Cerebellar nuclear complex (tissue), 1 donor: ENCODE results near the gene CTDNEP1.

Experiments
- DNase-seq, 2 experiments: peaks; one replicate each; lab custom pipeline; 2025; lab: John Stamatoyannopoulos, UW

Gene CTDNEP1

GRCh38 chr17:7228920-7229319, 22.6 kb downstream of the CTDNEP1 start:
- DNase-seq: no peak

- no peak for DNase-seq
Observed at GRCh38 chr17:7226721-7227710, 24.5 kb downstream of the CTDNEP1 start.

DNA sequence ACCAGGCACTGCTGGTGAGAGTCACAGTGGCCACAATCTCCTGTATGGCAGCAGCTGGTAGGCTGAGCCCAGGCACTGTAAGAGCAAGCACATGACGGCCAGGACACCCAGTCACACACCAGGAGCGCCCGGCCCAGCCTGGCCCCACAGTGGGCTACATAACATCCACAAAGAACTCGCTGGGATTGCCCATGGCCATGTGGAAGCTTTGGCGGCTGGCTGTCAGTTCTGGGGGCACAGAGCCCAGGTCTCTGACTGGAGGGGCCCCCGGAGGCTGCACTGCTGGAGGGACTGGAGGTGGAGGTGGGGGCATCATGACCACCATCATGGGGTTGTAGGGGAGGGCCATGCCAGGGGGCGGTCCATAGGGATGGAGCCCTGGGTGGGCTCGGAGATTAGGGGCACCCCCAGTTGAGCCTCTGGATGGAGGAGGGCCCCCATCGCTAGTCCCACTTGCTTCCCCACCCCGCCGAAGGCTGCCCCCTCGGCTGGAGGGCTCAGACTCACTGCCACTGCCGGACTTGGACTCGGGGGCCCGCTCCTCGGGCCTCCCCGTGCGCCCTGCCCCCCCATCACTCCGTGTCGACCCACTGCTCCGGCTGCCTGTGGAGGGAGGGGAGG, 25.7 kb downstream of the CTDNEP1 start:
- DNase-seq: no peak

- no peak for DNase-seq
Observed at GRCh38 chr17:7224661-7225111, 26.8 kb downstream of the CTDNEP1 start.

- DNase-seq: no peak
Observed at GRCh38 chr17:7224110-7224509, 27.4 kb downstream of the CTDNEP1 start.

DNA sequence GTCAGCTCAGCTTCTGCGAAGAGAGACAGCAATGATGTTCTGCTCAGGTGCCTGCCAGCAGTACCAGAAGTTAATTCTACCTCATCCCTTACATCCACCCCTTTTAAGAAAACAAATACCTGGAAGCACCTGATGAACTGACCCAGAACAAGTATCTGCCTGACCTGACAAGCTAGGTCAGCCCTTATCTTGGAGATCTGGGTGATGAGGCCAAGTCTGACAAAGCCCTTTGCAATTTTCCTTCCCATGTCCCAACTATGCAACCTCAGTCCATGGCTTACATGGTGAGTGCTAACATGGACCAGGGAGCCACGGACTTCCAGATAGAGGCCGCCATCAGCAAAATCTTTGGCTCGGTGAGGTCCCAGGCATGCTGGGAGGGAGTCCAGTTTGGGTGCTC, 28.2 kb downstream of the CTDNEP1 start:
- DNase-seq: no peak

DNA sequence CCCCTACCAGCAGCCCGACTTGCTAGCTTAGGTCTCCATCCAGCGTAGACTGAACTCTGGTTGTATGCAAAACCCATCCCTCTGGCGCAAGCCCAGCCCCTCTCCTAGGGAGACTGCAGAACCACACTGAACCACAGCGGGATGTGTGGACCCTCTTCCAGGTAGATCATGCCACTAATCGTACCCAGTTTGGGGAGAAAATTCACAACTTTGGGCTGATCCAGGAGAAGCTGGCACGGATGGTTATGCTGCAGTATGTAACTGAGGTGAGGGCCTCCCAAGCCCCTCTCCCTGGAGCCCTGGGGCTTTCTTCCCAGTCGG, 28.6 kb downstream of the CTDNEP1 start:
- no peak for DNase-seq

- no peak for DNase-seq
Observed at GRCh38 chr17:7222093-7222971, 29.2 kb downstream of the CTDNEP1 start.

DNA sequence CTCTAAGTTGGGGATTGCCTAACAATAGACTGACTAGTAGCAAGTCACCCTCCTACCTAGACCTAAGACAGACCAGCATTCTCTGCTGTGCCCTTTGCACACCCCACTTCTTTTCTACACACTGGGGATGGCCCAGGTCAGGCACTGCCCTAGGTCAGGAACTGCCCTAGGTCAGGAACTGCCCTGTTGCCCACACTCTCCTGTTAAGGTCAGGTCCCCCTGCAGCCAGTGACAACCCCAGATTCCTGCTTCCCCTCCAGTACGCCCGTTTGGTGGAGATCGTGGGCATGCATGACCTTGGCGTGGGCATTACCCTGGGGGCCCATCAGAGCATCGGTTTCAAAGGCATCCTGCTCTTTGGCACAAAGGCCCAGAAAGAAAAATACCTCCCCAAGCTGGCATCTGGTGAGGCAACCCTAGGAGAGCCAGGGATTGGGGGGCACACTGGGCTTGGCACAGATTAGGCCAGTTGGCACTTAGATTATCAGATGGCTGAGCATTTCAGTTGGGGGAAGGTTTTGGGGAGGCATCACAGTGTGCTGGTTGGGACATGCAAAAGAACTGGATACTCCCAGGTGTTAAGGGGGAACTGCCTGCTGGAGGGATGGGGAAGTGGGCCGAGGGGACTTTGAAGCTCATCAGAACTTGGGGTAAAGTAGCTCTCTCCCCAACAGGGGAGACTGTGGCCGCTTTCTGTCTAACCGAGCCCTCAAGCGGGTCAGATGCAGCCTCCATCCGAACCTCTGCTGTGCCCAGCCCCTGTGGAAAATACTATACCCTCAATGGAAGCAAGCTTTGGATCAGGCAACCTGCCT, 30.0 kb downstream of the CTDNEP1 start:
- no peak for DNase-seq

GRCh38 chr17:7220593-7221277, 30.8 kb downstream of the CTDNEP1 start:
- no peak for DNase-seq

GRCh38 chr17:7219812-7220592, 31.5 kb downstream of the CTDNEP1 start, which contains the start of the genes ACADVL and DLG4:
TSS of gene ACADVL (plus strand) at chr17:7219938. CDS start at chr17:7219985, 47 bp downstream.
TSS of gene DLG4 (minus strand) at chr17:7219836.
- no peak for DNase-seq

GRCh38 chr17:7219229-7219811, 32.2 kb downstream of the CTDNEP1 start:
- peak in 1 of 2 experiments; percentile 64 for DNase-seq

DNA sequence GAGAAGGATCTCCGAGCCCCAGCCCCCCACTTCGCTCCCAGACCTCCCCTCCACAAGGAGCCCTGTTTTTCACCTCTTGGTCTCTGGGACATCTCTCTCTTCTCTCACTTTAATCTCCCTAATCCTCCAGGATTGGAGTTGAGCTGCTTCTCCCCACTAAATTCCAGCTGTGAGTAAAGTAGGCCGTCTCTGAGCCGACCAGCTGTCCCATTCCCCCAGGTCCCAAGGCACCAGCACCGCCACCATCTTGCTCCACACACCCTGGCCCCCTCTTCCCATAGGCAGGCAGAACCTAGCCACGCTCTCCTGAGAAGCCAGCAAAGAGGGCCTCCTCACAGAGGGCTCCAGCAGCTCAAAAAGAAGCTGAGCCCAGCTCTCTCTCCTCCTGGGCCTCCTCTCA, 32.8 kb downstream of the CTDNEP1 start:
- DNase-seq: no peak

DNA sequence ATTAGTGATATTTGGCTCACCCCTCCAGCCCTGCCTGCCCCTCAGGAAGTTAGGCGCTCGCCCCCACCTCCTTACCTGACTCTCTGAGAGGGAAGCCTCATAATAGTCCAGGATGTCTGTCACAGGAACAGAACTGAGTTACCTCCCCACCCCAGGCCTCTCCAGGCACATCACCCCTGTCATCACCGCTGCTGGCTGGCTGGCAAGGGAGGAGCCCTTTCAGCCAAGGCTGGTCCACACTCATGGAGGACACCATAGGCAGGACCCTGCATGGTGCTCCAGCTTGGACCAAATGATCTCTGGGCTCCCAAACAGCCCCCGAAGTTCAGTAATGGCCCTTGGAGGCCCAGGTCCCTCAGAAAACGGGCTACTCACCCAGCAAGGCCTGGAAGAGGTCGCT, 33.4 kb downstream of the CTDNEP1 start:
- DNase-seq: no peak

GRCh38 chr17:7217113-7217987, 34.2 kb downstream of the CTDNEP1 start:
- no peak for DNase-seq

DNA sequence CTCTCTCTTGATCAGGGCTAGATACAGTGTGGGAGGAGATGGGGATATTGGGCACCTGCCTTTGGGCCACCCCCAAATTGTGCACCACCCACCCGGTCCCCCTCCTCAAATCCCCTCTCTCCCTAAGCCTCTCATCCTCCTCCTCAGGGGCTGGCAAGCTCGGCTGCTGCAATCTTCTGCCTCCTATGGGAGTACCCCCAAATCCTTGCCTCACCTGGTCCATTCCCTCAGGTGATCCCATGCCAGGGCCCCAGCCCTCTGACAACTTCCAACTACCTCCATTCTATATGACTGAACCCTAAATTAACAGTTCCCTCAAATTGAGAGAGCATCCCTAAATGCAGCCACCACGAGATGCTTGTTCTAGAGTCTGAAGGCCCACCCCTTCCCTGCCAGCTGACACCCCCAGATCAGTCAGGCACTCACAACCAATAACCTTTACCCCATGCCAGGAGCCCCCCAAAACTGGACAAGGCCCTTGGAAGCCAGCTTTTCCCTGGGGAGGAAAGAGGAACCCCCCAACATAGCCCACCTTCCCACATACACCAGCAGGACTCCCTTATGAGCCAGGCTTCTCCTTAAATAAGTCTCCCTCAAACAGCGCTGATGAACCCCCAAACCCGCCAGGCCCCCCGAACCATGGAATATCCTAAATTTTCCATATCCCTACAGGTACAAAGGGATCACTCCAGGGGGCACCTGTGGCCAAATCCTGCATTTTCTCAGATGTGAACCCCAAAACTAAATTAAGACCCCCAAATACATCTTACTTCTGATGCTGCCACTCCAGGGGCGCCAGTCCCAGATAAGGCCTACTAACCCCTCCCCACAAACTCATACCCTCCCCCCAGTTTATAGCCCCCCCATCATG, 35.1 kb downstream of the CTDNEP1 start:
- DNase-seq: no peak

- no peak for DNase-seq
Observed at GRCh38 chr17:7215652-7216180, 35.8 kb downstream of the CTDNEP1 start.
